Esophagus squamous epithelium (tissue), 5 donors: Measurements from ENCODE around the gene PSG1. TPM values are rescaled to one million over a fixed set of nuclear protein-coding genes. Genes with fewer than 3 reads are reported as not detected.
"Not testable (repeated sequence)": the region's sequence is repeated elsewhere in the genome, so short reads cannot be mapped to it uniquely, and the experiment has no call there.

Experiments
- DNase-seq: peaks from one replicate; lab custom pipeline; 2025; lab: John Stamatoyannopoulos, UW
- H3K27ac ChIP-seq, 4 donors: fragments of 200-600 bp; sonication (generic); one replicate each; pipeline ENCODE4 v1.5.1; 2016 to 2019; ENCODE audit warnings: mild to moderate bottlenecking in 1 of 4
- H3K27me3 ChIP-seq, 4 donors: fragments of 200-600 bp; sonication (generic); 1 replicate in 3 of 4; 2 replicates in 1 of 4; pipeline versions ENCODE4 v1.5.1 to v1.6.0; 2017 to 2021; ENCODE audit warnings: antibody characterized with exemption in 1 of 4
- H3K36me3 ChIP-seq, 3 donors: fragments of 200-600 bp; sonication (generic); one replicate each; pipeline ENCODE4 v1.5.1; 2016 to 2019
- H3K4me1 ChIP-seq, 3 donors: fragments of 200-600 bp; sonication (generic); one replicate each; pipeline ENCODE4 v1.5.1; 2017 to 2019
- H3K4me3 ChIP-seq, 4 donors: fragments of 200-600 bp; sonication (generic); 1 replicate in 3 of 4; 2 replicates in 1 of 4; pipeline ENCODE4 v1.5.1; 2016 to 2019; ENCODE audit warnings: mild to moderate bottlenecking in 2 of 4, moderate library complexity in 1 of 4
- H3K9me3 ChIP-seq, 3 donors: fragments of 200-600 bp; sonication (generic); one replicate each; pipeline ENCODE4 v1.5.1; 2016 to 2019
- CTCF ChIP-seq, 6 experiments: fragments of 450-650 bp in 4 of 6; fragments of 200-600 bp in 2 of 6; sonication (generic) in 2 of 6; IDR thresholded peaks; one replicate each; pipeline ENCODE4 v1.5.1; 2016 to 2019; ENCODE audit warnings: antibody characterized with exemption in 6 of 6, mild to moderate bottlenecking in 4 of 6, moderate library complexity in 4 of 6
- WGBS, 2 donors: methylation state at CpG; one replicate each; pipeline ENCODE4 v1.1.5; 2018; 5-methylcytosine and 5-hydroxymethylcytosine counted together
- intact Hi-C: fragments of 100-400 bp; cut with DNase I; formaldehyde crosslinking; loops from one replicate; pipeline ENCODE4 v1.15.0; 2022
- total RNA-seq, 4 donors: library from RNA; depleted of rRNA; stranded (reverse); fragments of >200 nt; gene quantifications; one replicate each; pipeline ENCODE4 v1.1.0, GENCODE V29; 2016
- donor health status: DM: yes; HTN: yes; CAD: no.

Gene PSG1
- total RNA-seq, 4 donors from 2014 or later: not detected

GRCh38 chr19:42919070-42919756 lies 39.7 kb upstream of the PSG1 start:
- DNase-seq, H3K4me3 ChIP-seq, H3K9me3 ChIP-seq, H3K36me3 ChIP-seq, intact Hi-C loops, H3K27me3 ChIP-seq, H3K4me1 ChIP-seq, H3K27ac ChIP-seq: not testable (repeated sequence)
- 63 to 65% methylated on average over 16 to 17 of the region's 26 CpGs for WGBS, 2 donors
- TF ChIP-seq CTCF (IDR thresholded peaks at IDR 0.05): peak in 2 of 6 experiments; percentile 20 to 75

GRCh38 chr19:42918377-42919069 lies 39.0 kb upstream of the PSG1 start:
- DNase-seq, H3K4me1 ChIP-seq, intact Hi-C loops, H3K4me3 ChIP-seq, H3K9me3 ChIP-seq, H3K36me3 ChIP-seq, H3K27me3 ChIP-seq, H3K27ac ChIP-seq: not testable (repeated sequence)
- WGBS, 2 donors: 80 to 90% methylated on average over 2 to 8 of the region's 15 CpGs

- H3K27ac ChIP-seq, H3K9me3 ChIP-seq, intact Hi-C loops, H3K4me3 ChIP-seq, H3K27me3 ChIP-seq, H3K36me3 ChIP-seq, DNase-seq, H3K4me1 ChIP-seq: not testable (repeated sequence)
- WGBS, 2 donors: 91% methylated on average over 1 of the region's 1 CpG; no CpG with 5 or more reads in 1 of the 2 donors
Measured at GRCh38 chr19:42917634-42918033, 38.1 kb upstream of the PSG1 start, which contains the start of gene PSG6. TSS of gene PSG6 (minus strand) at chr19:42917894. CDS start at chr19:42917792, 102 bp downstream.

GRCh38 chr19:42916931-42917330 lies 37.4 kb upstream of the PSG1 start:
- intact Hi-C loops, DNase-seq, H3K9me3 ChIP-seq, H3K4me1 ChIP-seq, H3K27ac ChIP-seq, H3K36me3 ChIP-seq, H3K4me3 ChIP-seq, H3K27me3 ChIP-seq: not testable (repeated sequence)
- 71 to 93% methylated on average over 1 of the region's 1 CpG for WGBS, 2 donors

- H3K4me1 ChIP-seq, intact Hi-C loops, H3K4me3 ChIP-seq, H3K36me3 ChIP-seq, H3K27ac ChIP-seq, DNase-seq, H3K27me3 ChIP-seq, H3K9me3 ChIP-seq: not testable (repeated sequence)
- WGBS, 2 donors: 80 to 84% methylated on average over 5 of the region's 5 CpGs
Measured at GRCh38 chr19:42913516-42913915, 34.0 kb upstream of the PSG1 start.

- H3K36me3 ChIP-seq, intact Hi-C loops, H3K27me3 ChIP-seq, H3K4me1 ChIP-seq, DNase-seq, H3K9me3 ChIP-seq, H3K4me3 ChIP-seq, H3K27ac ChIP-seq: not testable (repeated sequence)
- WGBS, 2 donors: 84 to 90% methylated on average over 4 of the region's 4 CpGs
Measured at GRCh38 chr19:42912941-42913340, 33.4 kb upstream of the PSG1 start.

- H3K4me3 ChIP-seq, H3K9me3 ChIP-seq, H3K27ac ChIP-seq, H3K36me3 ChIP-seq, DNase-seq, H3K27me3 ChIP-seq, H3K4me1 ChIP-seq, intact Hi-C loops: not testable (repeated sequence)
- WGBS, 2 donors: 73 to 81% methylated on average over 5 of the region's 5 CpGs
Measured at GRCh38 chr19:42911731-42912130, 32.2 kb upstream of the PSG1 start.

GRCh38 chr19:42906162-42906561 lies 26.6 kb upstream of the PSG1 start:
- WGBS, 2 donors: 65 to 67% methylated on average over 4 to 5 of the region's 5 CpGs
- H3K27ac ChIP-seq, H3K27me3 ChIP-seq, H3K9me3 ChIP-seq, H3K36me3 ChIP-seq, intact Hi-C loops, DNase-seq, H3K4me3 ChIP-seq, H3K4me1 ChIP-seq: not testable (repeated sequence)

GRCh38 chr19:42900561-42900960 lies 21.0 kb upstream of the PSG1 start:
- H3K27me3 ChIP-seq, H3K27ac ChIP-seq, intact Hi-C loops, H3K4me1 ChIP-seq, H3K4me3 ChIP-seq, H3K9me3 ChIP-seq, H3K36me3 ChIP-seq, DNase-seq: not testable (repeated sequence)
- 81 to 84% methylated on average over 4 of the region's 4 CpGs for WGBS, 2 donors

- H3K4me3 ChIP-seq, H3K36me3 ChIP-seq, H3K27me3 ChIP-seq, DNase-seq, H3K4me1 ChIP-seq, H3K27ac ChIP-seq, intact Hi-C loops, H3K9me3 ChIP-seq: not testable (repeated sequence)
- WGBS, 2 donors: 80 to 86% methylated on average over 12 of the region's 12 CpGs
Measured at GRCh38 chr19:42899674-42900073, 20.2 kb upstream of the PSG1 start.

- WGBS, 2 donors: 55 to 78% methylated on average over 1 of the region's 1 CpG
- H3K36me3 ChIP-seq, H3K4me3 ChIP-seq, DNase-seq, H3K27me3 ChIP-seq, intact Hi-C loops, H3K27ac ChIP-seq, H3K4me1 ChIP-seq, H3K9me3 ChIP-seq: not testable (repeated sequence)
Measured at GRCh38 chr19:42899110-42899509, 19.6 kb upstream of the PSG1 start.

- H3K4me3 ChIP-seq, DNase-seq, H3K4me1 ChIP-seq, intact Hi-C loops, H3K36me3 ChIP-seq, H3K27me3 ChIP-seq, H3K27ac ChIP-seq, H3K9me3 ChIP-seq: not testable (repeated sequence)
- 45 to 75% methylated on average over 1 of the region's 1 CpG for WGBS, 2 donors
Measured at GRCh38 chr19:42898656-42899055, 19.1 kb upstream of the PSG1 start.
